K562 (cell line): ENCODE results near the gene NDUFC2. TPM values are rescaled to one million over a fixed set of nuclear protein-coding genes. Genes with fewer than 3 reads are reported as not detected.

Source experiments
- BACH1 ChIP-seq: fragments of 200-800 bp; sonication (Bioruptor generic); IDR thresholded peaks from 2 replicates; pipeline ENCODE4 v1.6.1; 2016; ENCODE audit warnings: missing genetic modification characterization, missing compliant biosample characterization
- FOXK1 ChIP-seq: sonication (generic); formaldehyde crosslinking; IDR thresholded peaks from 2 replicates; pipeline ENCODE4 v1.8.0; 2022; ENCODE audit warnings: missing genetic modification reagents, mild to moderate bottlenecking, borderline replicate concordance
- NCOA4 ChIP-seq: fragments of 450-650 bp; IDR thresholded peaks from 2 replicates; pipeline ENCODE4 v1.6.1; 2018; ENCODE audit warnings: mild to moderate bottlenecking; ENCODE audit not compliant: partially characterized antibody
- NR2F6 ChIP-seq: fragments of 450-650 bp; formaldehyde crosslinking; IDR thresholded peaks from 2 replicates; pipeline ENCODE4 v1.4.0; 2020; ENCODE audit warnings: mild to moderate bottlenecking
- POLR2B ChIP-seq: fragments of 450-650 bp; IDR thresholded peaks from 2 replicates; pipeline ENCODE4 v1.6.1; 2018; ENCODE audit warnings: low read depth; ENCODE audit not compliant: partially characterized antibody
- RNF2 ChIP-seq: sonication (generic); IDR thresholded peaks from 2 replicates; pipeline ENCODE4 v1.6.1; 2016
- TBL1XR1 ChIP-seq, 2 experiments: IDR thresholded peaks; 2 replicates each; pipeline ENCODE4 v1.6.1; 2012; ENCODE audit warnings: improper control_type of control experiment in 2 of 2, low read length in 2 of 2, mild to moderate bottlenecking in 1 of 2
- ZNF165 ChIP-seq: fragments of 250-450 bp; sonication (Bioruptor Pico); IDR thresholded peaks from 2 replicates; pipeline ENCODE4 v1.4.0; 2020; ENCODE audit warnings: borderline replicate concordance
- polyA plus RNA-seq, 8 experiments: library from polyadenylated mRNA; depleted of rRNA in 4 of 8; stranded (reverse) in 5 of 8; unstranded in 3 of 8; fragments of >200 nt; fragmentation: Nextera tagmentation in 2 of 8; fragmentation: Illumina TruSeq in 1 of 8; extraction: Ambion mirVana in 2 of 8; extraction: Trizol in 1 of 8; gene quantifications; 2 replicates each; pipeline versions ENCODE4 v1.2.1 to v1.2.3, GENCODE V29; 2011 to 2014; ENCODE audit warnings: inconsistent platforms in 1 of 8, missing spikeins in 1 of 8
- total RNA-seq, 7 experiments: library from RNA; depleted of rRNA in 6 of 7; stranded (reverse); fragments of >200 nt in 6 of 7; fragmentation: Illumina TruSeq in 2 of 7; extraction: Trizol in 2 of 7; gene quantifications; 2 replicates each; pipeline versions ENCODE4 v1.2.1 to v1.2.3, GENCODE V29; 2011 to 2021; ENCODE audit warnings: low replicate concordance in 1 of 7
- TF ChIP-seq, protein P1 (sequence below): fragments of 200-800 bp; sonication (Bioruptor generic); IDR thresholded peaks from 2 replicates; pipeline ENCODE4 v1.6.1; 2016; ENCODE audit warnings: missing genetic modification characterization, missing compliant biosample characterization
- TF ChIP-seq, protein P2 (sequence below): fragments of 450-650 bp; IDR thresholded peaks from 2 replicates; pipeline ENCODE4 v1.6.1; 2017; ENCODE audit warnings: antibody characterized with exemption, mild to moderate bottlenecking
- TF ChIP-seq, protein P3 (sequence below): fragments of 450-650 bp; IDR thresholded peaks from 2 replicates; pipeline ENCODE4 v1.6.1; 2018; ENCODE audit not compliant: partially characterized antibody
- TF ChIP-seq, protein P4 (sequence below): sonication (generic); formaldehyde crosslinking; IDR thresholded peaks from 2 replicates; pipeline ENCODE4 v1.8.0; 2022; ENCODE audit warnings: mild to moderate bottlenecking, low read depth, missing genetic modification reagents

The NDUFC2 gene
- total and polyA plus RNA-seq, 9 of the 15 experiments (the other 6 are each of a cell fraction or from before 2014, with no cell fraction given) = 168 to 1,119 (median 442) TPM

DNA sequence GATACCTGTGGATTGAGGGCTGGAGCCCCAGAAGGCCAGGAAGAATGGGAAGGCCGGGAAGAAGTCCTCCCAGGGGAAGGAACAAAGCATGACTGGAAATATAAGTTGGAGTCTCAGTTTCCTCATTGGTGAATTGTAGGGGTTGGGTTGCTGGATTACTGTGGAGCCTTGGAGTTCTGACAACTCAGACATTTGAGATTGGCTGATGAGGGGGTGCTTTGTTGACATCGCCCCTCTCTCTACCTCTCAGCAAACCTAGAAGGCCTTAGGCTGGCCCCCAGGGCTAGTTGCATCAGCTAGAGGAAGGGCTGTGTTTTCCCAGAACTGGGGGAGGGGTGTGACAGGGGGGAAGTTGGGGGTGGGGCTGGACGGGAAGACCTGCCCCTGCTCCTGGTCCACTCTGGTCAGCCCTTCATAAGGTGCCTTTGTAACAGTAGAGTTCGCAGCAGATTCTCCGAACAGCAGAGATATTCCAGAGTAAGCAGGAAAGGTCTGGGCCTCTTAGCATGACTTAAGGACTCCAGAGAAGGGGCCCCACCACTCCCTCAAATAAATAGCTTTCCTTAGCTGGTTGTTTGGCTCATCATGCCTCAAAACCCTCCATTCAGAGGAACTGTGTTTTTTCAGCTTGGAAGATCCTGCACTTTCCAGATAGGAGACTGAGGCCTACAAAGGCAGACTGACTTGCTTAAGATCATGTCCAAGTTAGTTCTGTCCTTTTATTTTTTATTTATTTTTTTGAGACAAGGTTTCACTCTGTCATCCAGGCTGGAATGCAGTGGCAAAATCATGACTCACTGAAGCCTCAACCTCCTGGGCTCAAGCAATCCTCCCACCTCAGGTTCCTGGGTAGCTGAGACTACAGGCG lies 28.5 kb downstream of the NDUFC2 start (continued):
- TF ChIP-seq, protein P1, sequence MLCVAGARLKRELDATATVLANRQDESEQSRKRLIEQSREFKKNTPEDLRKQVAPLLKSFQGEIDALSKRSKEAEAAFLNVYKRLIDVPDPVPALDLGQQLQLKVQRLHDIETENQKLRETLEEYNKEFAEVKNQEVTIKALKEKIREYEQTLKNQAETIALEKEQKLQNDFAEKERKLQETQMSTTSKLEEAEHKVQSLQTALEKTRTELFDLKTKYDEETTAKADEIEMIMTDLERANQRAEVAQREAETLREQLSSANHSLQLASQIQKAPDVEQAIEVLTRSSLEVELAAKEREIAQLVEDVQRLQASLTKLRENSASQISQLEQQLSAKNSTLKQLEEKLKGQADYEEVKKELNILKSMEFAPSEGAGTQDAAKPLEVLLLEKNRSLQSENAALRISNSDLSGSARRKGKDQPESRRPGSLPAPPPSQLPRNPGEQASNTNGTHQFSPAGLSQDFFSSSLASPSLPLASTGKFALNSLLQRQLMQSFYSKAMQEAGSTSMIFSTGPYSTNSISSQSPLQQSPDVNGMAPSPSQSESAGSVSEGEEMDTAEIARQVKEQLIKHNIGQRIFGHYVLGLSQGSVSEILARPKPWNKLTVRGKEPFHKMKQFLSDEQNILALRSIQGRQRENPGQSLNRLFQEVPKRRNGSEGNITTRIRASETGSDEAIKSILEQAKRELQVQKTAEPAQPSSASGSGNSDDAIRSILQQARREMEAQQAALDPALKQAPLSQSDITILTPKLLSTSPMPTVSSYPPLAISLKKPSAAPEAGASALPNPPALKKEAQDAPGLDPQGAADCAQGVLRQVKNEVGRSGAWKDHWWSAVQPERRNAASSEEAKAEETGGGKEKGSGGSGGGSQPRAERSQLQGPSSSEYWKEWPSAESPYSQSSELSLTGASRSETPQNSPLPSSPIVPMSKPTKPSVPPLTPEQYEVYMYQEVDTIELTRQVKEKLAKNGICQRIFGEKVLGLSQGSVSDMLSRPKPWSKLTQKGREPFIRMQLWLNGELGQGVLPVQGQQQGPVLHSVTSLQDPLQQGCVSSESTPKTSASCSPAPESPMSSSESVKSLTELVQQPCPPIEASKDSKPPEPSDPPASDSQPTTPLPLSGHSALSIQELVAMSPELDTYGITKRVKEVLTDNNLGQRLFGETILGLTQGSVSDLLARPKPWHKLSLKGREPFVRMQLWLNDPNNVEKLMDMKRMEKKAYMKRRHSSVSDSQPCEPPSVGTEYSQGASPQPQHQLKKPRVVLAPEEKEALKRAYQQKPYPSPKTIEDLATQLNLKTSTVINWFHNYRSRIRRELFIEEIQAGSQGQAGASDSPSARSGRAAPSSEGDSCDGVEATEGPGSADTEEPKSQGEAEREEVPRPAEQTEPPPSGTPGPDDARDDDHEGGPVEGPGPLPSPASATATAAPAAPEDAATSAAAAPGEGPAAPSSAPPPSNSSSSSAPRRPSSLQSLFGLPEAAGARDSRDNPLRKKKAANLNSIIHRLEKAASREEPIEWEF (CRISPR knock-in tag) = 0 out of 2 replicates have a peak, but pooled peaks have one; percentile 9
- TF ChIP-seq NCOA4 (no peak), RNF2 (peak; percentile 66; the same call in 1 of the 2 replicates), POLR2B (peak; percentile 66), TBL1XR1 (IDR thresholded peaks at IDR 0.05; ENCODE audit: low read length in 2 of 2) (peak in 1 of 2 experiments; percentile 16; a peak in 1 of 4 replicates), BACH1 (tag) (peak; percentile 81), ZNF165 (no peak), NR2F6 (no peak), FOXK1 (CRISPR knock-in tag) (no peak)
- TF ChIP-seq, protein P2, sequence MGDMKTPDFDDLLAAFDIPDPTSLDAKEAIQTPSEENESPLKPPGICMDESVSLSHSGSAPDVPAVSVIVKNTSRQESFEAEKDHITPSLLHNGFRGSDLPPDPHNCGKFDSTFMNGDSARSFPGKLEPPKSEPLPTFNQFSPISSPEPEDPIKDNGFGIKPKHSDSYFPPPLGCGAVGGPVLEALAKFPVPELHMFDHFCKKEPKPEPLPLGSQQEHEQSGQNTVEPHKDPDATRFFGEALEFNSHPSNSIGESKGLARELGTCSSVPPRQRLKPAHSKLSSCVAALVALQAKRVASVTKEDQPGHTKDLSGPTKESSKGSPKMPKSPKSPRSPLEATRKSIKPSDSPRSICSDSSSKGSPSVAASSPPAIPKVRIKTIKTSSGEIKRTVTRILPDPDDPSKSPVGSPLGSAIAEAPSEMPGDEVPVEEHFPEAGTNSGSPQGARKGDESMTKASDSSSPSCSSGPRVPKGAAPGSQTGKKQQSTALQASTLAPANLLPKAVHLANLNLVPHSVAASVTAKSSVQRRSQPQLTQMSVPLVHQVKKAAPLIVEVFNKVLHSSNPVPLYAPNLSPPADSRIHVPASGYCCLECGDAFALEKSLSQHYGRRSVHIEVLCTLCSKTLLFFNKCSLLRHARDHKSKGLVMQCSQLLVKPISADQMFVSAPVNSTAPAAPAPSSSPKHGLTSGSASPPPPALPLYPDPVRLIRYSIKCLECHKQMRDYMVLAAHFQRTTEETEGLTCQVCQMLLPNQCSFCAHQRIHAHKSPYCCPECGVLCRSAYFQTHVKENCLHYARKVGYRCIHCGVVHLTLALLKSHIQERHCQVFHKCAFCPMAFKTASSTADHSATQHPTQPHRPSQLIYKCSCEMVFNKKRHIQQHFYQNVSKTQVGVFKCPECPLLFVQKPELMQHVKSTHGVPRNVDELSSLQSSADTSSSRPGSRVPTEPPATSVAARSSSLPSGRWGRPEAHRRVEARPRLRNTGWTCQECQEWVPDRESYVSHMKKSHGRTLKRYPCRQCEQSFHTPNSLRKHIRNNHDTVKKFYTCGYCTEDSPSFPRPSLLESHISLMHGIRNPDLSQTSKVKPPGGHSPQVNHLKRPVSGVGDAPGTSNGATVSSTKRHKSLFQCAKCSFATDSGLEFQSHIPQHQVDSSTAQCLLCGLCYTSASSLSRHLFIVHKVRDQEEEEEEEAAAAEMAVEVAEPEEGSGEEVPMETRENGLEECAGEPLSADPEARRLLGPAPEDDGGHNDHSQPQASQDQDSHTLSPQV = peak; percentile 92
- TF ChIP-seq, protein P3, sequence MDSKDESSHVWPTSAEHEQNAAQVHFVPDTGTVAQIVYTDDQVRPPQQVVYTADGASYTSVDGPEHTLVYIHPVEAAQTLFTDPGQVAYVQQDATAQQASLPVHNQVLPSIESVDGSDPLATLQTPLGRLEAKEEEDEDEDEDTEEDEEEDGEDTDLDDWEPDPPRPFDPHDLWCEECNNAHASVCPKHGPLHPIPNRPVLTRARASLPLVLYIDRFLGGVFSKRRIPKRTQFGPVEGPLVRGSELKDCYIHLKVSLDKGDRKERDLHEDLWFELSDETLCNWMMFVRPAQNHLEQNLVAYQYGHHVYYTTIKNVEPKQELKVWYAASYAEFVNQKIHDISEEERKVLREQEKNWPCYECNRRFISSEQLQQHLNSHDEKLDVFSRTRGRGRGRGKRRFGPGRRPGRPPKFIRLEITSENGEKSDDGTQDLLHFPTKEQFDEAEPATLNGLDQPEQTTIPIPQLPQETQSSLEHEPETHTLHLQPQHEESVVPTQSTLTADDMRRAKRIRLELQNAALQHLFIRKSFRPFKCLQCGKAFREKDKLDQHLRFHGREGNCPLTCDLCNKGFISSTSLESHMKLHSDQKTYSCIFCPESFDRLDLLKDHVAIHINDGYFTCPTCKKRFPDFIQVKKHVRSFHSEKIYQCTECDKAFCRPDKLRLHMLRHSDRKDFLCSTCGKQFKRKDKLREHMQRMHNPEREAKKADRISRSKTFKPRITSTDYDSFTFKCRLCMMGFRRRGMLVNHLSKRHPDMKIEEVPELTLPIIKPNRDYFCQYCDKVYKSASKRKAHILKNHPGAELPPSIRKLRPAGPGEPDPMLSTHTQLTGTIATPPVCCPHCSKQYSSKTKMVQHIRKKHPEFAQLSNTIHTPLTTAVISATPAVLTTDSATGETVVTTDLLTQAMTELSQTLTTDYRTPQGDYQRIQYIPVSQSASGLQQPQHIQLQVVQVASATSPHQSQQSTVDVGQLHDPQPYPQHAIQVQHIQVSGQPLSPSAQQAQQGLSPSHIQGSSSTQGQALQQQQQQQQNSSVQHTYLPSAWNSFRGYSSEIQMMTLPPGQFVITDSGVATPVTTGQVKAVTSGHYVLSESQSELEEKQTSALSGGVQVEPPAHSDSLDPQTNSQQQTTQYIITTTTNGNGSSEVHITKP = peak; percentile 18
- TF ChIP-seq, protein P4, sequence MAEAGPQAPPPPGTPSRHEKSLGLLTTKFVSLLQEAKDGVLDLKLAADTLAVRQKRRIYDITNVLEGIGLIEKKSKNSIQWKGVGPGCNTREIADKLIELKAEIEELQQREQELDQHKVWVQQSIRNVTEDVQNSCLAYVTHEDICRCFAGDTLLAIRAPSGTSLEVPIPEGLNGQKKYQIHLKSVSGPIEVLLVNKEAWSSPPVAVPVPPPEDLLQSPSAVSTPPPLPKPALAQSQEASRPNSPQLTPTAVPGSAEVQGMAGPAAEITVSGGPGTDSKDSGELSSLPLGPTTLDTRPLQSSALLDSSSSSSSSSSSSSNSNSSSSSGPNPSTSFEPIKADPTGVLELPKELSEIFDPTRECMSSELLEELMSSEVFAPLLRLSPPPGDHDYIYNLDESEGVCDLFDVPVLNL (CRISPR knock-in tag) = no peak
